Measurements from ENCODE around the gene CRABP2.

CRABP2 gene

GRCh38 chr1:156705321-156705917 lies at the start of gene CRABP2:
Gene CRABP2 (minus strand): TSS chr1:156705583. CDS start chr1:156705446, 137 bp downstream.
- DNase-seq (ENCODE audit: low read depth in 2 of 2) = no peak

DNA sequence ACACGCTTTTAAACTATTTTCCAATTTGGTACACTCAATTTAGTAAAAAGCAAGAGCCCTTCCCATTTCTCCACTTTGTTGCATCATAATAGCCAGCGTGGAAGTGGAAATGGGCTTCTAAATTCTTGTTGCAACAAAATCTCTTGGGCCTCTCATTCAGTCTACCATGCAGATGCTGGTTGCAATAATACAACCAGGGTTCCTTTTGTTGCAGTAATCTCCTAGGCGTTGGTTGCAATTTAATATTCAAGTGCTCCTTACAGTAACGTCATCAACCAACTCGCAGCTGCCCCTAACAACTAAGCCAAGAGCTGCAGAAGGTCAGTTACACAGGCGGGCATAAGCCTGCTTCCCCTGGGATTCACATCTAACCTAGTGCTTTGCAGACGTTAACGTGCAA lies 48.8 kb upstream of the CRABP2 start:
- DNase-seq (ENCODE audit: low read depth in 2 of 2) = no peak

DNA sequence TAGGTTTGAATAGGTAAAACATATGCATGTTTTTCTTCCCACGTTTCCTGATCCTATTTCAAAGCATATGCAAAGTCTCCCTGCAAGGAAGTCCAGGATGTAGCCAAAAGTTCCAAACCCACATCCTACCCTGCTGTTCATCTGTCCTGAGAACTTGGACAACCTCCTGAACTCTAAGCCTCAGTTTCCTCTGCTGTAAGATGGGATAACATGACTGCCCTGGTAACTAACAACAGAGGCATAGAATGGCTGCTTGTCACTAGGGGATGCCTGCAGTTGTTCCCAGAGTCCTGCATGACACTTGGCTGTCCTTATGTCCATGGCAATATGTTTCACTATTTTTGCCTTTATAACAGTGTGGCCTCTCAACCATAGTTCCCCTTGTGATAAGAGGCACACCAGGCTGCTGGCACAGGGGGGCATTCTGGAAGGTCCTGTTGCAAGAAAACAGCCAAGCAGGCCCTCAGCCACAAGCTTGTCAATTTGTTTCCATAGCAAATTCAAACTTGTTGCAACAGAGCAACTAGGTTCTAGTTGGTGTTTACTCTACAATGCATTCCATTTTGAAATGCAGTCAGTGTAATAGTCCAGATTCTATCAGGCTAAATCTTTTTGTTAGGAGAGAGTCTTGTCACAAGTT lies 47.6 kb upstream of the CRABP2 start:
- DNase-seq (ENCODE audit: low read depth in 2 of 2) = no peak

GRCh38 chr1:156751757-156752481 lies 46.5 kb upstream of the CRABP2 start:
- DNase-seq (ENCODE audit: low read depth in 2 of 2) = peak; percentile 92 to 93

GRCh38 chr1:156751451-156751756 lies 46.0 kb upstream of the CRABP2 start, which contains the start of gene HDGF:
Gene HDGF (minus strand): TSS chr1:156751675. CDS start chr1:156751429, 246 bp downstream.
- no peak for DNase-seq (ENCODE audit: low read depth in 2 of 2)

- no peak for DNase-seq (ENCODE audit: low read depth in 2 of 2)
These were observed 45.5 kb upstream of the CRABP2 start for GRCh38 chr1:156750711-156751450.

- no peak for DNase-seq (ENCODE audit: low read depth in 2 of 2)
These were observed 44.8 kb upstream of the CRABP2 start for GRCh38 chr1:156750191-156750672.

DNA sequence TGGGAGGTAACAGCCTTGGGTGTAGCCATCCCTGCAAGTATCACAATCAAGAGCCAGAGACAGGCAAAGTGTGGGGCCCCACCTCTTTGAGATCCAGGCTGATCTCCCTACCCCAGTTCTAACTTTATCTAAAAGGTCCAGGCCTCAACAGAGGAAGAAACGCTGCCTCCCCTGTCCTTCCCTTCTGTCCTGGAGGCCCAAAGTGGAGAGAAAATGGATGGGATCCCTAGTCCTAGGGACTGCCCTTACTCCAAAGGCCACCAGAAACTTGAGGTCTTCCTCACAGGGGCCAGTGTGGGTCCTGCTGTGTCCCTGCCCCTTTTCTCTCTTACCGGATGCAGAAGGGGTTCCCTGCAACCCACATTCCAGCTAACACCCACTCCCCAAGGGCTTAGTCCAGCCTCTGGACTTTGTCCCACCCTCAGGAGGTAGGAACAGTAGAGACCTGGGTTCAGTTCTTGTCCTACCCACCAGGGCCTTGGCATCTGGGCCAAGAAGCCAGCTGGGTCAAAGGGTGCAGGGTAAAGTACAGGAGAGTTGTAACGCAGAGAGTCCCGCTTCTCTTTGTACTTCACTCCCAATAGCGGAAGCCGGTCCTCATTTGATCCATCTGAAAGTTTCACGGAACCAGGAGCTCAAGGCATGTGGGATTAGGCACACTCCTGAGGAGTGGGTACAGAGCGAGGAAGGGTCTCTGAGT lies 44.2 kb upstream of the CRABP2 start:
- no peak for DNase-seq (ENCODE audit: low read depth in 2 of 2)

DNA sequence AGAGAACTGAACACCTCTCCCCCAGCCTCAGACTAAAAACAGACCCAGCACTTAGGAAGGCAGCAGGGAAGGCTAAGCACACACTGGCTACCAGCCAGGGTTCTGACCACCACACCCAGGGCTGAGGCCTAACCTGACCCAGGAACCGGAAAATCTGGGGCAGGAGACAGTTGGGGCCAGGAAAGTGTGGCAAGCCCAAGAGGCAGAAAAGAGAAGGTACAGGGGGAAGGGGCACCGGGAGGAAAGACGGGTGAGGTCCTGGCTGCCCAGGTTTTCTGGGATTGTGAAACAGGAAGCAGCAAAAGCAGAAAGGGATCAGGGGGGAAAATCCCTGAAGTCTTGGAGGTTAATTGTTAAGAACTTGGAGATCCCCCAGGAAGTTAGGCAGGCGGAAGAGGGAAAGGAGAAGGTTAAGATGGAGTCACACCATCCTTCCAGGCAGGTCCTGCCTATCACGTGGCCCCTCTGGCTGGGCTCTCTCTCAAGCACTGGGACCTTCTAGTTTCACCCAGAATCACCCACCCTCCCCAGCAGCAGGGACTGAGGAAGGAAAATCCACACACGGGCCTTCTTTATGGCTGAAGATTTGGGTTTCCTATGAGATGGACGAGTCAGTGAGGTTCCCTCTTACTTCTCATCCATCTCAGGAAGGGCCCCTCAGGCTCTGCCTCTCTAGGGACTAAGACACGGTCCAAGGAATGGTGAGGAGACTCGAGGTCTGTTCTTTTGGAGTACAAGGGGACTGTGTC lies 43.5 kb upstream of the CRABP2 start:
- no peak for DNase-seq (ENCODE audit: low read depth in 2 of 2)

DNA sequence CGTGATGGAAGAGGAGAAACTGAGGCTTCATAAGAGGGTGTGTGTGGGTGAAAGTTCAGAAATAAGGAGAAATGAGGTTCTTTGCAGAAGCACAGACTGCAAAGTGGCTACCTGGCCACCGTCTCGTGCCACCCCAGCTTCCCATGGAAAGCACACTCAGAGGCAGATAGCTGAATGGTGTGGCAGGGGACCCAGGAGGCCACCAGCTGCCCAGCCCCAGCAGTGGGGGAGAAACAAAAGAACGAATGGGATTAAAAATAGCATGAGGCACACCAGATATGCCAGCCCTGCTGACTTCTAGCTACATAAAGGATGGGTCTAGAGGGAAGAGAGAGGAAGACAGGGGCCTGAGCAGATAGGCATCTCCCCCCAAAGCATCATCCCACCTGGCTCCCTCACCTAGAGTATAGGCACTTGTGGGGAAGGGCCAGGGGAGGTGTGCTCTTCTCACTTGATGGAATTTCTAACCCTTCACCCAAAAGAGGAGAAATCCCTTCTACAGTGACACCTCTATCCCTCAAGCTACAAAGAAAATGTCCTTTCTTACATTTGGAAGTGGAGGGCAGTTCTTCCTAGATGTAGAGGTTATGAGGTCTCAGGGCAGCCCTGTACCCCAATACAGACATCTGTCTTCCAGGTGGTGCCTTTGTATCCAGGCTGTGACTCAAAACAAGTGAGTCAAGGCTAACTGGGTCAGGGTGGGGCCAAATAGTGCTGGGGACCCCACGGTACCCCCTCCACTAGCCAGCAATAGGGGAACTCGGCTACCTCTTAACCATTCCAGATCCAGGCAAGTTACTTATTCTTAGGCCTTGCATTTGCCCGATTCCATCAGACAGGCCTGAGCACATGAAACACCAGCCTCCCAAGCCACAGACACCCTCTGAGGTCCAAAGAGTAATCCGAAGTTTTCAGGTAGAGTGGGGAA lies 42.6 kb upstream of the CRABP2 start:
- DNase-seq (ENCODE audit: low read depth in 2 of 2) = no peak

DNA sequence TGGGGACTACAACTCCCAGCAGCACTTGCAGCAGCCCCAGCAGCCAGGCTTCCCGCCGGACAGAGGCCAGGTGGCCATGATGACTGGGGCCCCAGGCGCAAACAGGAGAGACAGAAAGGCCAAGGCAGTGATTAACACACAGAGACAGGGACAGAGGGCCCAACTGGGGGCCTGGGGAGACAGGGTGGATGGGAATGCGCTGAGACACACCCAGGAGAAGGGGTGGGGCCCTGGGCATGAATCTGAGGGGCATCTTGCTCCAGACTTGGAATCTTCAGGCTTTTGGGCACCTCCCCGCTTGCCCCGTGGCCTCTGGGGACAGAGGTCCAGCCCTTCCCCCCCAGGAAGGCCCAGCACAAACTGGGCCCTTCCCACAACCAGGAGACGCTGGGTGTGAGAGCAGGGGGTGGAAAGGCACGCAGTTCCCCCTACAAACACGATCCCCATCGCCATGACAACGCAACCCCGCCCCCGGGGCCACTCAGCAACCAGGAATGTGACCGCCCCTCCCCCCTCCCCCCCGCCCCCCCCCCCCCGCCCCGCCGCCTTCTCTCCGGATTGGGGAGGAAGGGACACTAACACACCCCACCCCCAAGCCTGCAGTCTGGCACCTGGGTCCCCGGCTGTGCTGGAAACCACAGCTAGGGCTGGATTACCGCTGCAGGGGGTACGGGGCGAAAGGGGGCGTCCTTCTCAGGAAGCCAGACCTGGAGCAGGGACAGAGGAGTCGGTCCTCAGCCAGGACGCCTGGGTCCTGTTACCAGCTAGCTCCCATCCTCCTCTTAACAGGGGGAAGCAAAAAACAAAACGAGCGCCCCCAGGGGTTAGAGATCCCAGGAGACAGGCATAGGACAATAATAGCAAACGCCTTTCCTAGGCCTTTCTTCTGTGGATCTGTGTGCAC lies 41.6 kb upstream of the CRABP2 start:
- no peak for DNase-seq (ENCODE audit: low read depth in 2 of 2)

- no peak for DNase-seq (ENCODE audit: low read depth in 2 of 2)
These were observed 41.0 kb upstream of the CRABP2 start for GRCh38 chr1:156746406-156746727.

GRCh38 chr1:156745881-156746280 lies 40.5 kb upstream of the CRABP2 start:
- DNase-seq (ENCODE audit: low read depth in 2 of 2) = no peak

GRCh38 chr1:156744786-156745419 lies 39.5 kb upstream of the CRABP2 start:
- DNase-seq (ENCODE audit: low read depth in 2 of 2) = no peak

- no peak for DNase-seq (ENCODE audit: low read depth in 2 of 2)
These were observed 39.0 kb upstream of the CRABP2 start for GRCh38 chr1:156744344-156744743.

DNA sequence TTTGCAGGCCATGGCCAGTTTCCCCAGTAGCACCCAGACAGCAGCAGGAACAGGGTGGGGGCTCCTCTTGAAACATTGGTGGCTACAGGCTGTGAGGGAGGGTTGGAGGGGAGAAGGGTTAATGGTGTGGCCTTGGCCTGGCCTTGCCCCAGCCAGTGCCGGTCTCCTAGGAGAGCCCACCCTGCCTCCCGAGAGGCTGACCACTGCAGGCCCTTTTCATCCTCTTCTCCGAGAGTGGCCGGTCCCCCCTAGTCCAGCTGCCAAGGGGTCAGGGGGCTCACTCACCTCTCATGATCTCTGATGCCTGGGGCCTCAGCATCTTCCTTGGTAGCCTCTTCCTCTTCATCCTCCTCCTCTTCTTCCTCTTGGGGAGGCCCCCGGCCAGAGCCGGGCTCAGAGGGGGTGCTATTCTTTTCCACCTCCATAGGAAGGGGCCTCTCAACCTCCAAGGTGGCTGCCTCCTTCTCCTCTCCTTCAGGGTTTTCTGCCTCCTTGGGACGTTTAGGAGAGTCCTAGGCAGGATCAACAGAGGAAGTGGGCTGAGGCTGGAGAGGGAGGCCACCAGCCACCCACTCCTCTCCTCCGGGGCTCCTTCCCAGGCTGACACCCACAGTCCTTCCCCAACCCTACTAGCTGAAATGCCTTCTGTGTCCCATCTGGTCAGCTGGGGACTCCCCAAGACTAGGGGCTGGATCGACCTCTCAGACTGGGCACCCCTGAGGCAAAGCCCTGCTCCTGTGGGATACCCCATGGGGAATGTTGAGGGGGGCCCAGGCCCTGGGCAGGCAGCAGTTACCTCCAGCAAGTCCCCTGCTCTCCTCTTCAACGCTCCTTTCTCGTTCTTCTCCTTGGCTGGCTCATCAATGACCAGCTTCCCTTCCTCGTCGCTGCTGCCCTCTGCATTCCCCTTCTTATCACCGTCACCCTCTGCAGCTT lies 38.3 kb upstream of the CRABP2 start:
- no peak for DNase-seq (ENCODE audit: low read depth in 2 of 2)

- DNase-seq (ENCODE audit: low read depth in 2 of 2) = no peak
These were observed 37.4 kb upstream of the CRABP2 start for GRCh38 chr1:156742801-156743200.
